Smooth muscle cell (in vitro differentiated cells): ENCODE results near the gene CLCA1. TPM values are rescaled to one million over a fixed set of nuclear protein-coding genes. Genes with fewer than 3 reads are reported as not detected.

Experiments used
- DNase-seq: peaks from one replicate; lab custom pipeline; 2025; ENCODE audit not compliant: unreplicated experiment; lab: John Stamatoyannopoulos, UW
- H2AFZ ChIP-seq: fragments of 200-600 bp; sonication (generic); 2 replicates; pipeline ENCODE4 v1.6.0; 2016; ENCODE audit warnings: antibody characterized with exemption, low read depth, mild to moderate bottlenecking
- H3F3A ChIP-seq: fragments of 200-600 bp; sonication (generic); 2 replicates; pipeline ENCODE4 v1.6.0; 2017; ENCODE audit warnings: antibody characterized with exemption, low read depth
- H3K27ac ChIP-seq: fragments of 200-600 bp; sonication (generic); 2 replicates; pipeline ENCODE4 v1.5.1; 2016; ENCODE audit warnings: low read depth, mild to moderate bottlenecking
- H3K27me3 ChIP-seq: fragments of 200-600 bp; sonication (generic); 2 replicates; pipeline ENCODE4 v1.6.1; 2016; ENCODE audit warnings: low read depth, mild to moderate bottlenecking
- H3K36me3 ChIP-seq: fragments of 200-600 bp; sonication (generic); 2 replicates; pipeline ENCODE4 v1.5.1; 2016; ENCODE audit warnings: low read depth
- H3K4me1 ChIP-seq: fragments of 200-600 bp; sonication (generic); 2 replicates; pipeline ENCODE4 v1.5.1; 2016; ENCODE audit warnings: low read depth
- H3K4me2 ChIP-seq: fragments of 200-600 bp; sonication (generic); 2 replicates; pipeline ENCODE4 v1.6.0; 2016; ENCODE audit warnings: mild to moderate bottlenecking
- H3K4me3 ChIP-seq: fragments of 200-600 bp; sonication (generic); 2 replicates; pipeline ENCODE4 v1.5.1; 2016; ENCODE audit warnings: mild to moderate bottlenecking
- H3K79me2 ChIP-seq: fragments of 200-600 bp; sonication (generic); 2 replicates; pipeline ENCODE4 v1.6.0; 2016; ENCODE audit warnings: low read depth, mild to moderate bottlenecking
- H3K9ac ChIP-seq: fragments of 200-600 bp; sonication (generic); 2 replicates; pipeline ENCODE4 v1.6.0; 2016; ENCODE audit warnings: low read depth
- H3K9me3 ChIP-seq: fragments of 200-600 bp; sonication (generic); replicated peaks from 2 replicates; pipeline ENCODE4 v1.5.1; 2016; ENCODE audit warnings: low read depth
- H4K20me1 ChIP-seq: fragments of 200-600 bp; sonication (generic); 2 replicates; pipeline ENCODE4 v1.6.0; 2016; ENCODE audit warnings: low read depth
- CTCF ChIP-seq: fragments of 200-600 bp; sonication (generic); IDR thresholded peaks from 2 replicates; pipeline ENCODE4 v1.5.1; 2017; ENCODE audit warnings: borderline replicate concordance, mild to moderate bottlenecking, antibody characterized with exemption; ENCODE audit not compliant: insufficient read depth, poor library complexity, severe bottlenecking
- WGBS: methylation state at CpG from one replicate; pipeline ENCODE4 v1.1.7; 2016; ENCODE audit warnings: low lambda C conversion rate; 5-methylcytosine and 5-hydroxymethylcytosine counted together
- polyA plus RNA-seq: library from polyadenylated mRNA; unstranded; fragments of >200 nt; fragmentation: Nextera tagmentation; extraction: Ambion mirVana; gene quantifications from 2 replicates; pipeline ENCODE4 v1.2.1, GENCODE V29; 2016
- total RNA-seq: library from RNA; depleted of rRNA; stranded (reverse); fragments of >200 nt; gene quantifications from 2 replicates; pipeline ENCODE4 v1.2.3, GENCODE V29; 2014

Gene CLCA1
- total and polyA plus RNA-seq, 2 experiments from 2014 or later = not detected

- Histone ChIP-seq H3K27me3 (no peaks in the 10 kb centered on the region), H3K9me3 (no peaks in the 10 kb centered on the region), H3K4me3 (no peak overlapping the region), H3K4me1 (no peaks in the 10 kb centered on the region), H3K4me2 (no peak overlapping the region), H3K36me3 (no peaks in the 10 kb centered on the region), H2AFZ (no peak overlapping the region), H4K20me1 (no peaks in the 10 kb centered on the region), H3K27ac (no peak overlapping the region), H3K79me2 (no peaks in the 10 kb centered on the region), H3F3A (no peaks in the 10 kb centered on the region), H3K9ac (no peak overlapping the region)
- 85% methylated on average over 2 of the region's 2 CpGs for WGBS
- TF ChIP-seq CTCF = no peak
- no peak for DNase-seq
Measured at GRCh38 chr1:86521522-86521891, 52.8 kb downstream of the CLCA1 start.

- Histone ChIP-seq H3K4me2 (no peak overlapping the region), H3K27ac (no peak overlapping the region), H3K9ac (no peak overlapping the region), H3K27me3 (no peaks in the 10 kb centered on the region), H3K4me3 (no peak overlapping the region), H3K9me3 (no peaks in the 10 kb centered on the region), H3F3A (no peaks in the 10 kb centered on the region), H2AFZ (no peak overlapping the region), H3K36me3 (no peaks in the 10 kb centered on the region), H3K4me1 (no peaks in the 10 kb centered on the region), H4K20me1 (no peaks in the 10 kb centered on the region), H3K79me2 (no peaks in the 10 kb centered on the region)
- 53% methylated on average over 3 of the region's 3 CpGs for WGBS
- no peak for DNase-seq
- TF ChIP-seq CTCF = no peak
Measured at GRCh38 chr1:86522240-86522639, 53.5 kb downstream of the CLCA1 start.

- 94% methylated on average over 32 of the region's 32 CpGs for WGBS
- no peaks in the 10 kb centered on the region for H3K27me3 ChIP-seq
- no peaks in the 10 kb centered on the region for H4K20me1 ChIP-seq
- no peak for TF ChIP-seq CTCF
- H3K4me3 ChIP-seq = no peak overlapping the region
- H3K9ac ChIP-seq = no peak overlapping the region
- no peaks in the 10 kb centered on the region for H3K4me1 ChIP-seq
- no peak overlapping the region for H3K27ac ChIP-seq
- H3K9me3 ChIP-seq = no peaks in the 10 kb centered on the region
- H3K4me2 ChIP-seq = no peak overlapping the region
- H3F3A ChIP-seq = no peaks in the 10 kb centered on the region
- H3K36me3 ChIP-seq = no peaks in the 10 kb centered on the region
- H3K79me2 ChIP-seq = no peaks in the 10 kb centered on the region
- DNase-seq = no peak
- H2AFZ ChIP-seq = no peak overlapping the region
Measured at GRCh38 chr1:86523670-86524354, 55.1 kb downstream of the CLCA1 start.

GRCh38 chr1:86527306-86527705, 58.6 kb downstream of the CLCA1 start:
- no peaks in the 10 kb centered on the region for H3K79me2 ChIP-seq
- DNase-seq = no peak
- H3K27ac ChIP-seq = no peak overlapping the region
- no peaks in the 10 kb centered on the region for H3K4me1 ChIP-seq
- no peaks in the 10 kb centered on the region for H3K36me3 ChIP-seq
- H3K9me3 ChIP-seq = no peaks in the 10 kb centered on the region
- no peaks in the 10 kb centered on the region for H3F3A ChIP-seq
- no peak overlapping the region for H3K9ac ChIP-seq
- H2AFZ ChIP-seq = no peak overlapping the region
- no peak overlapping the region for H3K4me3 ChIP-seq
- H3K4me2 ChIP-seq = no peak overlapping the region
- 83% methylated on average over 4 of the region's 4 CpGs for WGBS
- H4K20me1 ChIP-seq = no peaks in the 10 kb centered on the region
- TF ChIP-seq CTCF = no peak
- no peaks in the 10 kb centered on the region for H3K27me3 ChIP-seq
